ENCODE results near the gene RFX7.
"Not testable (repeated sequence)": the region's sequence is repeated elsewhere in the genome, so short reads cannot be mapped to it uniquely, and the experiment has no call there.

- TF ChIP-seq CTCF (IDR thresholded peaks at IDR 0.05 in 8 of 11, conservative IDR thresholded peaks at IDR 0.05 in 3 of 11); POLR2A (IDR thresholded peaks at IDR 0.05): not testable (repeated sequence)
These were observed 22.8 kb upstream of the RFX7 start for GRCh38 chr15:56266465-56266864.

Data from spleen (tissue), 7 donors.